GM23248 (cell line): ENCODE measurements around the gene AMBRA1.

ENCODE experiments used
- EZH2 ChIP-seq: fragments of 200-600 bp; sonication (generic); IDR thresholded peaks from 2 replicates; pipeline ENCODE4 v1.6.1; 2018; ENCODE audit warnings: antibody characterized with exemption, mild to moderate bottlenecking; ENCODE audit not compliant: insufficient read depth, poor library complexity, severe bottlenecking
- EZH2phosphoT487 ChIP-seq: fragments of 200-600 bp; sonication (generic); IDR thresholded peaks from 2 replicates; pipeline ENCODE4 v1.6.1; 2018; ENCODE audit warnings: antibody characterized with exemption, moderate library complexity, mild to moderate bottlenecking, low read depth; ENCODE audit not compliant: insufficient read depth

GRCh38 chr11:46402957-46403902 is 190.6 kb downstream of the AMBRA1 start:
- TF ChIP-seq EZH2 (no peak), EZH2phosphoT487 (no peak)
